IPS-18a (cell line): ENCODE data around the gene MYT1.
"Not testable (repeated sequence)": the region's sequence is repeated elsewhere in the genome, so short reads cannot be mapped to it uniquely, and the experiment has no call there.

ENCODE experiments used
- H3K27ac ChIP-seq: one replicate; pipeline ENCODE4 v1.5.1; 2013; ENCODE audit warnings: low read length
- H3K27me3 ChIP-seq: one replicate; pipeline ENCODE4 v1.6.1; 2013; ENCODE audit warnings: mild to moderate bottlenecking, low read length; ENCODE audit not compliant: control insufficient read depth, insufficient read depth
- H3K36me3 ChIP-seq: one replicate; pipeline ENCODE4 v1.6.1; 2013; ENCODE audit warnings: low read depth, low read length; ENCODE audit not compliant: control insufficient read depth
- H3K4me1 ChIP-seq: one replicate; pipeline ENCODE4 v1.6.1; 2013; ENCODE audit warnings: low read depth, low read length; ENCODE audit not compliant: control insufficient read depth
- H3K4me3 ChIP-seq: one replicate; pipeline ENCODE4 v1.5.1; 2013; ENCODE audit warnings: low read length
- H3K9ac ChIP-seq: one replicate; pipeline ENCODE4 v1.6.1; 2013; ENCODE audit warnings: mild to moderate bottlenecking, low read length, moderate library complexity
- H3K9me3 ChIP-seq: one replicate; pipeline ENCODE4 v1.6.1; 2013; ENCODE audit warnings: low read depth, low read length; ENCODE audit not compliant: control insufficient read depth

The MYT1 gene

GRCh38 chr20:64130271-64130670 is 34.0 kb upstream of the MYT1 start:
- no peaks in the 10 kb centered on the region for H3K9me3 ChIP-seq
- H3K36me3 ChIP-seq: no peaks in the 10 kb centered on the region
- no peaks in the 10 kb centered on the region for H3K4me1 ChIP-seq
- H3K9ac ChIP-seq: no peak overlapping the region
- no peak overlapping the region for H3K4me3 ChIP-seq
- H3K27ac ChIP-seq: no peak overlapping the region
- H3K27me3 ChIP-seq: no peaks in the 10 kb centered on the region

DNA sequence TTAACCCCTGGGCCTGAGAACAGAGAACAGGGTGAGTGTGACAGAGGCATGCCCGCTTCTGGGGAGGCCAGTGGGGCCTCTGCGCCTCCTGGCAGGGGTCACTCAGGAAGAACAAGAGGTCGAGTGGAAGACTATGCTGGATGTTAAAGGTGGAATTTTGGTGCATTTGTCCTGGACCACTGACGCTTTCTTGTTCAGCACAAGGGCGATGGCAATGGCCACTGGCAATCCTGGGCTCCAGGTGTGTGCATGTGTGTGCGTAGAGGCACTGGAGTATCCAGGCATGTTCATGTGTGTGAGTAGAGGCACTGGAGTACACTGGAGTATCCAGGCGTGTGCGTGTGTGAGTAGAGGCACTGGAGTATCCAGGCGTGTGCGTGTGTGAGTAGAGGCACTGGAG is 33.4 kb upstream of the MYT1 start:
- Histone ChIP-seq H3K27me3 (no peaks in the 10 kb centered on the region), H3K36me3 (no peaks in the 10 kb centered on the region), H3K27ac (no peak overlapping the region), H3K4me3 (no peak overlapping the region), H3K4me1 (no peaks in the 10 kb centered on the region), H3K9me3 (no peaks in the 10 kb centered on the region), H3K9ac (no peak overlapping the region)

GRCh38 chr20:64131406-64131805 is 32.8 kb upstream of the MYT1 start:
- Histone ChIP-seq H3K9ac (no peak overlapping the region), H3K36me3 (no peaks in the 10 kb centered on the region), H3K27ac (no peak overlapping the region), H3K4me3 (no peak overlapping the region), H3K27me3 (no peaks in the 10 kb centered on the region), H3K9me3 (no peaks in the 10 kb centered on the region), H3K4me1 (no peaks in the 10 kb centered on the region)

- no peaks in the 10 kb centered on the region for H3K27me3 ChIP-seq
- H3K4me1 ChIP-seq: no peaks in the 10 kb centered on the region
- H3K27ac ChIP-seq: no peak overlapping the region
Observed at GRCh38 chr20:64133951-64134407, 30.3 kb upstream of the MYT1 start.

GRCh38 chr20:64134744-64135143 is 29.5 kb upstream of the MYT1 start:
- H3K27ac ChIP-seq, H3K4me1 ChIP-seq, H3K36me3 ChIP-seq, H3K4me3 ChIP-seq, H3K9me3 ChIP-seq, H3K27me3 ChIP-seq, H3K9ac ChIP-seq: not testable (repeated sequence)

More at GRCh38 chr20:64133951-64134407, 30.3 kb upstream of the MYT1 start:
- no peaks in the 10 kb centered on the region for H3K36me3 ChIP-seq
- H3K9ac ChIP-seq: no peak overlapping the region
- H3K9me3 ChIP-seq: no peaks in the 10 kb centered on the region
- no peak overlapping the region for H3K4me3 ChIP-seq

DNA sequence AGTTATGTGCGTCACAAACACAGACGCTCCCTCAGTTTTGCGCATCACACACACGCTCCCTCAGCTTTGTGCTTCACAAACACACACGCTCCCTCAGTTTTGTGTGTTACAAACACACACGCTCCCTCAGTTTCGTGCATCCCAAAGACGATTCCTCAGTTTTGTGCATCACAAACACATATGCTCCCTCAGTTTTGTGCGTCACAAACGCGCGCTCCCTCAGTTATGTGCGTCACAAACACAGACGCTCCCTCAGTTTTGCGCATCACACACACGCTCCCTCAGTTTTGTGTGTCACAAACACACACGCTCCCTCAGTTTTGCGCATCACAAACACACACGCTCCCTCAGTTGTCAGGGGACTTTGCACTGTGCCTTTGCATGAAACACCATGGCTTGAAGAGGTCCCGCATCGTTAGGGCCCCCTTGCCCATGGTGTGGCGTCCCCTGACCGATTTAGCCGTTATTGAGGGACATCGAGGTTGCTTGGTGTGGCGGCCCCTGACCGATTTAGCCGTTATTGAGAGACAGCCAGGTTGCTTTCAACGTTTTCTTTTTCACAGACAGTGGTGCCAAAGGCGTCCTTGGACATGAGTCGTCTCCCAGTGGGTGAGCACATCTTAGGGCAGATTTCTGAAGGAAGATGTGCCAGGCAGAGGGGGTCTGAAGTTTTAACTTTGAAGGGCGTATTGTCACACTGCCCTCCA is 28.1 kb upstream of the MYT1 start:
- Histone ChIP-seq H3K27me3 (no peaks in the 10 kb centered on the region), H3K4me1 (no peaks in the 10 kb centered on the region), H3K9me3 (no peaks in the 10 kb centered on the region), H3K4me3 (no peak overlapping the region), H3K27ac (no peak overlapping the region), H3K36me3 (no peaks in the 10 kb centered on the region), H3K9ac (no peak overlapping the region)

GRCh38 chr20:64137598-64138031 is 26.6 kb upstream of the MYT1 start:
- H3K27ac ChIP-seq: no peak overlapping the region
- no peaks in the 10 kb centered on the region for H3K36me3 ChIP-seq
- no peaks in the 10 kb centered on the region for H3K9me3 ChIP-seq
- no peaks in the 10 kb centered on the region for H3K27me3 ChIP-seq
- no peak overlapping the region for H3K9ac ChIP-seq
- no peaks in the 10 kb centered on the region for H3K4me1 ChIP-seq
- H3K4me3 ChIP-seq: no peak overlapping the region

- H3K4me1 ChIP-seq: no peaks in the 10 kb centered on the region
- no peak overlapping the region for H3K4me3 ChIP-seq
- no peaks in the 10 kb centered on the region for H3K9me3 ChIP-seq
- no peak overlapping the region for H3K27ac ChIP-seq
- H3K9ac ChIP-seq: no peak overlapping the region
- H3K36me3 ChIP-seq: no peaks in the 10 kb centered on the region
- no peaks in the 10 kb centered on the region for H3K27me3 ChIP-seq
Observed at GRCh38 chr20:64138276-64138815, 25.9 kb upstream of the MYT1 start.

DNA sequence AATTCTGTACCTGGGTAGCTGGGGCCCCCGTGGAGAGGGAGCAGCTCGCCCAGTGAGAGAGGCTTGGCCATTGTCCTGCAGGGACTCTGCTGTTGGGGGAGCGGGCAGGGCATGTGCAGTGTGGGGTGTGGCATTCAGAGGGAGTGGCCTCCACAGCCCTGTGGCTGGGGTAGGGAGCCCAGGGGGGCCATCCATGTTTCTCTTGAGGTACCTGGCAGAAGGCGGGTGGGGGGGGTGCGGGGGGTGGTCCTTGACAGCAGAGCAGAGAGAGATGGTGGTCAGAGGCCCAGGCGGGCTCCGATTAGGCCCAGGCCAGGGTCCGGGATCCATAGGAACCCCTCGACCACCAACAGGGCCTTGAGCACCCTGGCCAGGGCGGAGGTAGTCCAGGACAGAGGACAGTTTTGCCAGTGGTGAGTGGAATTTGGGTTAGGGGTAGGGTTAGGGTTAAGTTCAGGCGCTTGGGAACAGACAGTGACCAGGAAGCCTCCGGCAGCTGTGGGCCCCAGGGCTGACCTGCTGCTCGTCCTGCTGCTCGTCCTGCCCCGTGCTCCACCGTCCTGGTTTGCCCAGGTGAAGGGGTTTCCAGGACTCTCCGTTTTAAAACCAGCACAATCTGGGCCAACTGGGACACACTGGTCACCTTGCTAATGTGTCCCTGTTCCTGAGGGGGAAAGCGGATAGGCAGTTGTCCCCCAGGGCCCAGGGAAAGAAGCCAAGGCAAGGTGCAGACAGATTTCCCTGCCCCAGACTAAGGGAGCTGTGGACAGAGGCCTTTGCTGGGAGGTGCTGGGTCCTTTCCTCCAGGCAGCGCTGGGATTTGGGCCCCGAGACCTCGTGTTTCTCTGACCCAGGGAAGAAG is 24.8 kb upstream of the MYT1 start:
- Histone ChIP-seq H3K27me3 (no peaks in the 10 kb centered on the region), H3K4me1 (no peaks in the 10 kb centered on the region), H3K9ac (no peak overlapping the region), H3K36me3 (no peaks in the 10 kb centered on the region), H3K9me3 (no peaks in the 10 kb centered on the region), H3K27ac (no peak overlapping the region), H3K4me3 (no peak overlapping the region)

DNA sequence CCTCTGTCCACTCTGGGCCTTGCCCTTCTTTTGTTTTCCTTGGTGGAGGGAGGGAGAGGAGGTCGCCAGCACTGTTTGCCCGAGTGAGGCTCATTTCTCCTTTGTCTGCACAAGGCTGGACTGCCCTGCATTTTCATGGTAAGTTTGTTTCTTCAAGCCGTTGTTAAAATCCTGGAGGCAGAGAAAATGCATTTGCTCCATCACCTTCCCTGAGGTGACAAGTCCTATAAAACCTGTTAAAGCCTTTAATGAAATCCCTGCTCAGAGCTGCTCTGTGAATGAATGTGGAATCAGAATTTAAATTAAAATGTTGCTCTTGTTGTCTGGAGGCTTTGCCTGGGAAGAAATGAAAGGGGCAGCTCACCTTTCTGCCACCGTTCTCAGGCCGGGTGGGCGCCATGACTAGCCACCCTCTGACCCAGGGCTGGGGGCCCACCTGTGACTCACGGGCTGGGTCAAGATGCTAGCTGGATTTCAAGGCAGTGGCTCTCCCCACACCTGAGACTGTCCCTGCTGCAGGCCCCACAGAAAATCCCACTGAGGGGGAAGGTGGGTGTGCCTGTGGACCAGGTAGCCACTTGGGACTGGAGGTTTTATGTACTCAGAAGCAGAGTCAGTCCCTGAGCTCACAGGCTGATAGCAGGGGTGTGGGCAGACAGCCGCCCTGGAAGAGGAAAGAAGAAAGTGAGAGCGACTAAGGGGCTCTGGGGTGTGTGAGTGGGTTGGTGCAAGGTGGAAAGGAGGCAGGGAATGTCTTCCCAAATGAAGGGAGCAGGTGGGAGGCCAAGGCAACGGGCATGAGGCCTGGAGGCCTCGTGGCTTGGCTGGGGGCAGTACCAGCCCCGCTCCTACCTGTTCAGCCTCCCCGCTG is 24.0 kb upstream of the MYT1 start:
- H3K9ac ChIP-seq: no peak overlapping the region

GRCh38 chr20:64140956-64141355 is 23.3 kb upstream of the MYT1 start:
- H3K4me1 ChIP-seq: no peaks in the 10 kb centered on the region
- no peak overlapping the region for H3K9ac ChIP-seq
- no peak overlapping the region for H3K4me3 ChIP-seq
- H3K27ac ChIP-seq: no peak overlapping the region
- H3K27me3 ChIP-seq: no peaks in the 10 kb centered on the region
- no peaks in the 10 kb centered on the region for H3K36me3 ChIP-seq
- H3K9me3 ChIP-seq: no peaks in the 10 kb centered on the region

More for the DNA sequence above, 24.0 kb upstream of the MYT1 start:
- H3K4me3 ChIP-seq: no peak overlapping the region
- H3K27me3 ChIP-seq: no peaks in the 10 kb centered on the region
- H3K36me3 ChIP-seq: no peaks in the 10 kb centered on the region
- no peaks in the 10 kb centered on the region for H3K4me1 ChIP-seq
- no peak overlapping the region for H3K27ac ChIP-seq
- no peaks in the 10 kb centered on the region for H3K9me3 ChIP-seq
